Activated CD4-positive, alpha-beta T cell treated with anti-CD3 and anti-CD28 coated beads for 36 hours (primary cell): Measurements from ENCODE around the gene PRKAB1. TPM values are rescaled to one million over a fixed set of nuclear protein-coding genes. Genes with fewer than 3 reads are reported as not detected.
"Not testable (repeated sequence)": the region's sequence is repeated elsewhere in the genome, so short reads cannot be mapped to it uniquely, and the experiment has no call there.

Experiments
- ATAC-seq: fragments of 200-7000 bp; cut with Tn5 transposase; one replicate; pipeline ENCODE4 v1.10.0; 2021; ENCODE audit warnings: mild to moderate bottlenecking, moderate library complexity
- CTCF ChIA-PET: fragments of 350-600 bp; sonication (Branson Sonifier 250); formaldehyde crosslinking; loops from one replicate; lab custom pipeline; 2021; ENCODE audit warnings: antibody characterized with exemption; lab: Charles Lee
- POLR2A ChIA-PET: fragments of 350-600 bp; sonication (Branson Sonifier 250); formaldehyde crosslinking; loops from one replicate; lab custom pipeline; 2021; ENCODE audit warnings: antibody characterized with exemption, inconsistent platforms; lab: Charles Lee
- DNase-seq: peaks from one replicate; pipeline ENCODE4 v3.0.0-alpha.2; 2020
- H3K27ac Mint-ChIP-seq: one replicate; pipeline ENCODE4 v1.8.0; 2021; ENCODE audit warnings: mixed read lengths
- H3K27me3 Mint-ChIP-seq: one replicate; pipeline ENCODE4 v1.8.0; 2021; ENCODE audit warnings: mixed read lengths
- H3K36me3 Mint-ChIP-seq: one replicate; pipeline ENCODE4 v1.8.0; 2021; ENCODE audit warnings: low read depth, mixed read lengths
- H3K4me1 Mint-ChIP-seq: one replicate; pipeline ENCODE4 v1.8.0; 2021; ENCODE audit warnings: mixed read lengths
- H3K4me3 Mint-ChIP-seq: one replicate; pipeline ENCODE4 v1.8.0; 2021; ENCODE audit warnings: mild to moderate bottlenecking, moderate library complexity, mixed read lengths
- H3K9me3 Mint-ChIP-seq: one replicate; pipeline ENCODE4 v1.8.0; 2021; ENCODE audit warnings: low read depth, mixed read lengths
- intact Hi-C, 2 experiments: fragments of 100-400 bp; cut with DNase I in 1 of 2; cut with micrococcal nuclease in 1 of 2; formaldehyde crosslinking; loops; one replicate each; pipeline versions ENCODE4 v1.14.2 to v1.15.1; 2022 to 2024; cut with DNase I, micrococcal nuclease
- total RNA-seq, 2 experiments: library from RNA; stranded (reverse); gene quantifications; one replicate each; pipeline ENCODE4 v1.2.3, GENCODE V29; 2021

The PRKAB1 gene
- total RNA-seq, 2 experiments from 2014 or later = 18.0 to 21.7 TPM

DNA sequence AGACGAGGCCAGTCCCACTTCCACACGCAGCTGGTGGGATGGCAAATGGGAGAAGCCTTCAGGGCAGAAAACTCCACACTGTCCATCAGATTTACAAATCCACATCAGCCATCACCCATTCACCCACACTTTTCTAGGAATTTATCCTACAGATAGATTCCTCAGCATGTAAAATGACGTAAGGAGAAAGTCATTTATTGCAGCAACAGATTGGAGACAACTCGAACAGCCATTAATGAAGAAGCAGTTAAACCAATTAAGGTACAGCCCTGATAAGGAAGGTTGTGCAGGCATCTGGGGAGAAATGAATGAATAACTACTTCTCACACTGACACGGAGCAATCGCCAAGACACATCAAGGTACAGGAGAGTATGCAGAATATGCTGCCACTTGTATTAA lies 26.2 kb downstream of the PRKAB1 start:
- intact Hi-C loops = loop anchor here in 1 of 2 experiments (10.0 kb wide), 1 partner anchor 211 kb away; no protein-coding TSS in a partner anchor

GRCh38 chr12:119695034-119695433 lies 27.1 kb downstream of the PRKAB1 start:
- POLR2A ChIA-PET = no interaction called here
- no peaks in the 10 kb centered on the region for H3K9me3 Mint-ChIP-seq
- CTCF ChIA-PET = interaction anchor here (0.6 to 1.2 kb wide), 4 partner anchors 15 to 207 kb away, joined by 3 to 4 read pairs (median 3); no protein-coding TSS in a partner anchor
- no peaks in the 10 kb centered on the region for H3K4me1 Mint-ChIP-seq
- intact Hi-C loops = loop anchor here in 1 of 2 experiments (10.0 kb wide), 1 partner anchor 210 kb away; no protein-coding TSS in a partner anchor
- H3K27me3 Mint-ChIP-seq = no peaks in the 10 kb centered on the region
- no peak overlapping the region for H3K27ac Mint-ChIP-seq
- DNase-seq (no peak), ATAC-seq (no peak)
- peaks cover 14% of the 10 kb centered on the region for H3K36me3 Mint-ChIP-seq
- H3K4me3 Mint-ChIP-seq = no peak overlapping the region

More for the DNA sequence above, 26.2 kb downstream of the PRKAB1 start:
- H3K36me3 Mint-ChIP-seq = peaks cover 11% of the 10 kb centered on the region
- no peaks in the 10 kb centered on the region for H3K4me1 Mint-ChIP-seq
- ChIA-PET CTCF (no interaction called here), POLR2A (no interaction called here)
- DNase-seq (no peak), ATAC-seq (no peak)
- H3K27me3 Mint-ChIP-seq = no peaks in the 10 kb centered on the region
- H3K4me3 Mint-ChIP-seq = no peak overlapping the region
- H3K9me3 Mint-ChIP-seq = no peaks in the 10 kb centered on the region
- H3K27ac Mint-ChIP-seq = no peak overlapping the region

DNA sequence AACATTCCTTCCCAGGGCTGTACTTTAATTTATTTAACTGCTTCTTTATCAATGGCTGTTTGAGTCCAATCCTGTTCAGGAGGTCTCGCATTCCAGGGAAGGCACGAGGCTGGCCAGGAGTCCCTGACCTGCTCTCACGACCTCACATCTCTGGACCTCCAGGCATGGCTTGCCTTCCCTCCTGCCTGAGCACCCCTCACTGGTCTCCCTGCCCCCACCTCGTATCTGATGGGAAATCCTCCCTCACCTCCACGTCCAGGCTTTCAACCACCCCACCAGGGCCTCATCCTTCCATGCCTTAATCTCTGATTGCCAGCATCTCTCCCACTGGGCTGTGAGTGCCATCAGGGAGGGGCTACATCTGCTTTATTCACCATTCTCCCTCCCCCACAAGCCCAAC lies 29.0 kb downstream of the PRKAB1 start:
- no peaks in the 10 kb centered on the region for H3K27me3 Mint-ChIP-seq
- no peaks in the 10 kb centered on the region for H3K4me1 Mint-ChIP-seq
- no peak overlapping the region for H3K4me3 Mint-ChIP-seq
- ATAC-seq = no peak
- H3K9me3 Mint-ChIP-seq = no peaks in the 10 kb centered on the region
- DNase-seq = no peak
- ChIA-PET CTCF (no interaction called here), POLR2A (no interaction called here)
- H3K36me3 Mint-ChIP-seq = peaks cover 17% of the 10 kb centered on the region
- intact Hi-C loops = loop anchor here in 1 of 2 experiments (10.0 kb wide), 1 partner anchor 208 kb away; no protein-coding TSS in a partner anchor
- H3K27ac Mint-ChIP-seq = no peak overlapping the region

DNA sequence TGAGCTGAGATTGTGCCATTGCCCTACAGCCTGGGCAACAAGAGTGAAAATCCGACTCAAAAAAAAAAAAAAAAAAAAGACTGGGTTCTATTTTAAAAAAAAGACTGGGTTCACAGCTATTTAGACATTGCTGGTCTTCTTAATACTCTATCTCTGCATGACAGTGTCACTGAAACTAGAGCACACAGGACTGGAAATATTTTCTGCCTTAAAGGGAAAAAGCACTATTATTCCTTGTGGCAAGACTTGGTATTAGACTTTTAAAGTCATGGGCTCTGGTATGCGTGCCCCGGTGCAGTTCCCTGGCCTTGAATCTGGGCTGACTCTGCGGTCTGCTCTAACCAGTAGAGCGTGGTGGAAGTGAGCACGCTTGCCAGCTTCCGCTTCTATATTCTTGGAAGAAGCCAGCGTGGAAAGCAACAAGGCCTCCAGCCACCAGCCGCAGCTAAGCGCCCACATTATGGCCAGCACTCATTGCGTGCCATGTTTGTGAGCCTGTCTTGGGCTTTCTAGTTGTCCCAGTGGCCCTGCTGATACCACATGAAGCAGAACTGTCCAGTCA lies 31.3 kb downstream of the PRKAB1 start:
- H3K27ac Mint-ChIP-seq = no peak overlapping the region
- ChIA-PET POLR2A (interaction anchor here (0.6 to 0.7 kb wide), 4 partner anchors 11 to 1227 kb away, joined by 3 to 7 read pairs (median 4); no protein-coding TSS in a partner anchor), CTCF (no interaction called here)
- ATAC-seq (no peak), DNase-seq (no peak)
- peaks cover 17% of the 10 kb centered on the region for H3K36me3 Mint-ChIP-seq
- H3K9me3 Mint-ChIP-seq = no peaks in the 10 kb centered on the region
- intact Hi-C loops = loop anchor here in 1 of 2 experiments (10.0 kb wide), 1 partner anchor 206 kb away; no protein-coding TSS in a partner anchor
- H3K27me3 Mint-ChIP-seq = no peaks in the 10 kb centered on the region
- H3K4me1 Mint-ChIP-seq = no peaks in the 10 kb centered on the region
- no peak overlapping the region for H3K4me3 Mint-ChIP-seq

DNA sequence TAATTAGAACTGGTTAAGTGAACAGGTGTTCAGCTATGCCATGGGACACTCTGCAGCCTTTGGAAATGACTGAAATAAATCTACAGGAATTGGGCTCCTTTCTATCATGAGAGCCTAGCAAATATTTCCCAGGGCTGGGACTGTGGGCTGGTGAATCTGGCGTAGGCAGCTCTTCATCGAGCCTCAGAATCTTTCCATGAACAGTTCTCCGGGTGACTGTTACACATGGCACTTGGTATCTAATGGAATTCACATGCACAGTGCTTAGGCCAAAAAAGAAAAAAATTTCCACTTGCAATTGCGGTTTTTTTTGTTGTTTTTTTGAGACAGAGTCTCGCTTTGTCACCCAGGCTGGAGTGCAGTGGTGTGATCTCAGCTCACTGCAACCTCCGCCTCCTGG lies 32.1 kb downstream of the PRKAB1 start:
- POLR2A ChIA-PET = no interaction called here
- no peak for ATAC-seq
- no peak overlapping the region for H3K4me3 Mint-ChIP-seq

DNA sequence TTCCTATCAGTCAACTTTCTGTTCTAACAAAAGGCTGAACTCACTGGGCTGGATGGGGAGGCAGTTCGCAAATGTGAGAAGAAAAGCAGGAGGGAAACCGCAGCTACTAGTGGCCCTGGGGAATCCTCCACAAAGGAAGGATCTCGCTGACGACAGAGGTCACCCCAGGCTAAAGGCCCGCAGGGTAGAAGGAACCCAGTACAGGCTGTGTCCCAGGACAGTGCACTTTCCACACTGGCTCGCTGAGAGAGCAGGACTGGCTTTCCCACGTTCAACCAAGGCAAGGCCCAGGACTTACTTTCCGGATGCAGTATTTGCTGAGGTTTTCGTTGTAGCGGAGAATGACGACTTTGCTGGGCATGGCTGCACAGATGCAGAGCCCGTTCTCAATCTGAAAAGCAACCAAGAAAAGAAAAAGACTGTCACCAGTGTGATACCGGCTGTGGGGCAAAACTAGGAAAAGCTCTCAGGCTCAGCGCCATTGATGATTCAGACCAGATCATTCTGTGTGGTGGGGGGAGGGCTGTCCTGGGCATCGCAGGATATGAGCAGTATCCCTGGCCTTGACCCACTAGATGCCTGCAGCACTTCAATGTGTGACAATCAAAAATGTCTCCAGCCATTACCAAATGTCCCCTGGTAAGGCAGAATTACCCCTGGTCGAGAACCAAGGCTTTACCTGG lies 36.3 kb downstream of the PRKAB1 start:
- Mint-ChIP-seq H3K9me3 (no peaks in the 10 kb centered on the region), H3K4me3 (no peak overlapping the region), H3K36me3 (peaks cover 31% of the 10 kb centered on the region), H3K27me3 (no peaks in the 10 kb centered on the region), H3K4me1 (no peaks in the 10 kb centered on the region), H3K27ac (no peak overlapping the region)
- ChIA-PET POLR2A (interaction anchor here (0.7 kb wide), 1 partner anchor 205 kb away, joined by 7 read pairs; no protein-coding TSS in a partner anchor), CTCF (interaction anchor here (1.0 kb wide), 1 partner anchor 15 kb away, joined by 3 read pairs; no protein-coding TSS in a partner anchor)
- DNase-seq (no peak), ATAC-seq (no peak)
- intact Hi-C loops = no loop called here

More for the DNA sequence above, 32.1 kb downstream of the PRKAB1 start:
- H3K9me3 Mint-ChIP-seq = no peaks in the 10 kb centered on the region
- peaks cover 17% of the 10 kb centered on the region for H3K36me3 Mint-ChIP-seq
- H3K27ac Mint-ChIP-seq = no peak overlapping the region
- no peaks in the 10 kb centered on the region for H3K4me1 Mint-ChIP-seq
- H3K27me3 Mint-ChIP-seq = no peaks in the 10 kb centered on the region
- CTCF ChIA-PET = no interaction called here
- DNase-seq = no peak
- intact Hi-C loops = no loop called here

DNA sequence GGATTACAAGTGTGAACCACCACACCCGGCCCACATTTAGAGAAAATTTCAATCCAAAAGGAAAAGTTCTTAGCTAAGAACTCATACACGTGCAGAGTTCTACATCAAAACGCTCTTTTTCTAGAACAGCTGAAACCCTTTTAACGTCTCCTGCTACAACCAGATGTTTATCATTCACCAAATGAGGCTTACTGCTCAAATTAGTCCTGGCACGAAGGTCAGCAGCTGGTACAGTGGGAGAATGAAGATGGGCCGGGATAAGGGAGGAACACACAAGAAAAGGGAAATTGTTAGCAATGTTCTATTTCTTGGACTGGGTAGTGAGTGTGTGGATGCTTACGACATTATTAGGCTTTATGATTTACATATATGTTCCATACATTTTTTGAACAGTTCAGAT lies 37.2 kb downstream of the PRKAB1 start:
- CTCF ChIA-PET = interaction anchor here (1.0 kb wide), 1 partner anchor 16 kb away, joined by 3 read pairs; no protein-coding TSS in a partner anchor
- no peaks in the 10 kb centered on the region for H3K4me1 Mint-ChIP-seq
- H3K27me3 Mint-ChIP-seq = no peaks in the 10 kb centered on the region
- H3K36me3 Mint-ChIP-seq = peaks cover 35% of the 10 kb centered on the region
- intact Hi-C loops = no loop called here
- POLR2A ChIA-PET = no interaction called here
- no peaks in the 10 kb centered on the region for H3K9me3 Mint-ChIP-seq
- DNase-seq (no peak), ATAC-seq (no peak)
- no peak overlapping the region for H3K27ac Mint-ChIP-seq
- H3K4me3 Mint-ChIP-seq = no peak overlapping the region

DNA sequence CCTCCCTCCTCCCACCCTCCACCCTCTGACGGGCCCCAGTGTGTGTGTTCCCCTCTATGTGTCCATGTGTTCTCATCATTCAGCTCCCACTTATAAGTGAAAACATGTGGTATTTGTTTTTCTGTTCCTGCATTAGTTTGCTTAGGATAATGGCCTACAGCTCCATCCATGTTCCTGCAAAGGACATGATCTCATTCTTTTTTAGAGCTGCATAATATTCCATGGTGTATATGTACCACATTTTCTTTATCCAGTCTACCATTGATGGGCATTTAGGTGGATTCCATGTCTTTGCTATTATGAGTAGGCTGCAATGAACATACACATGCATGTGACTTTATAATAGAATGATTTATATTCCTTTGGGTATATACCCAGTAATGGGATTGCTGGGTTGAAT lies 38.5 kb downstream of the PRKAB1 start:
- CTCF ChIA-PET = interaction anchor here (0.6 kb wide), 1 partner anchor 1510 kb away, joined by 3 read pairs; no protein-coding TSS in a partner anchor
- peaks cover 38% of the 10 kb centered on the region for H3K36me3 Mint-ChIP-seq

DNA sequence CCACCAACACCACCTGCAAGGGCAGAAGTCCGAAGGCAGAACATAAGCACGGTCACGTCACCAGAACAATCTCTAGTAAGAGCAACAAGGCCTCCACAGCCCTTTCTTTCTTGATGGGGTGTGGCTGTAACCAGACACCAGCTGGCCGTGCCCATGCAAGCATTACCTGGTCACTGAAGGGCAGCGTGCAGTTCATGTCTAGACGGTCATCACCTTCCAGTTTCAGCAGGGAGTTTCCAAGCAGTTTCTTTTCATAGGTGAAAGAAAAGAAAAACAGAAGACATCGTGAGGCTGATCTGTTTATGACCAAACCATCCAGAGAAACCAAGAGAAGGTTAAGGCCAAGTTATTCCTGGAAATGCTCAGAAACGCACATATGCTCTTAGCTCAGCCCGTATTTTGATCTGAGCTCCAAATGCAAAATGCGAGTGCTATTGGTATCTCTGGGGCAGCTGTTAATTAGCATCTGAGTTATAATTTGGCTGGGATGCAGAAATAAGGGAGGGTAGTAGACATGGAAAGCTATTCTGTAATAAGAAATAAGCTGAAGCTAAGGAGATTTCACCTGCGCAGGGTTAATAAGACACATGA lies 42.5 kb downstream of the PRKAB1 start:
- H3K27me3 Mint-ChIP-seq = no peaks in the 10 kb centered on the region
- peaks cover 3% of the 10 kb centered on the region for H3K9me3 Mint-ChIP-seq
- ATAC-seq = no peak
- intact Hi-C loops = no loop called here
- ChIA-PET POLR2A (interaction anchor here (0.6 kb wide), 1 partner anchor 12 kb away, joined by 4 read pairs; no protein-coding TSS in a partner anchor), CTCF (interaction anchor here (0.6 to 0.9 kb wide), 4 partner anchors 20 to 176 kb away, joined by 3 to 4 read pairs (median 3); no protein-coding TSS in a partner anchor)
- H3K27ac Mint-ChIP-seq = no peak overlapping the region
- peaks cover 63% of the 10 kb centered on the region for H3K36me3 Mint-ChIP-seq
- H3K4me1 Mint-ChIP-seq = peaks cover 5% of the 10 kb centered on the region
- no peak overlapping the region for H3K4me3 Mint-ChIP-seq
- DNase-seq = no peak

More for the DNA sequence above, 38.5 kb downstream of the PRKAB1 start:
- H3K27me3 Mint-ChIP-seq, H3K4me1 Mint-ChIP-seq, H3K27ac Mint-ChIP-seq, POLR2A ChIA-PET, H3K9me3 Mint-ChIP-seq, H3K4me3 Mint-ChIP-seq, ATAC-seq, intact Hi-C loops, DNase-seq: not testable (repeated sequence)

GRCh38 chr12:119710965-119711551 lies 43.1 kb downstream of the PRKAB1 start:
- Mint-ChIP-seq H3K4me3 (no peak overlapping the region), H3K4me1 (peaks cover 5% of the 10 kb centered on the region), H3K27me3 (no peaks in the 10 kb centered on the region), H3K36me3 (peaks cover 66% of the 10 kb centered on the region), H3K27ac (no peak overlapping the region), H3K9me3 (peaks cover 4% of the 10 kb centered on the region)
- ATAC-seq (no peak), DNase-seq (no peak)
- ChIA-PET CTCF (interaction anchor here (0.5 to 1.0 kb wide), 4 partner anchors 21 to 268 kb away, joined by 3 read pairs; no protein-coding TSS in a partner anchor), POLR2A (interaction anchor here (0.6 kb wide), 1 partner anchor 12 kb away, joined by 4 read pairs; no protein-coding TSS in a partner anchor)
- intact Hi-C loops = no loop called here

DNA sequence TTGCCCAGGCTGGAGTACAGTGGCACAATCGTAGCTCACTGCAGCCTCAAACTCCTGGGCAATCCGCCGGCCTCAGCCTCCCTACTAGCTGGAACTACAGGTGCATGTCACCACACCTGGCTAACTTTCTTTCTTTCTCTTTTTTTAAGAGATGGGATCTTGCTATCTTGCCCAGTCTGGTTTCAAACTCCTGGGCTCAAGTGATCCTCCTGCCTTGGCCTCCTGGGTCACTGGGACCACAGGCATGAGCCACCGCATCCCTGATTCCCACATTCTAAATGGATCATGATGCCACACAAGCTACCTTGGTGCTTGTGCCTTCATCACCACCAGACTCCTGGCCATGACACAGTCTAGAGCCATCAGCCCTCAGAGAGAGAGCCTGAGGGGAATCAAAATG lies 43.8 kb downstream of the PRKAB1 start:
- POLR2A ChIA-PET = no interaction called here
- ATAC-seq (no peak), DNase-seq (no peak)
- H3K27me3 Mint-ChIP-seq = no peaks in the 10 kb centered on the region
- H3K9me3 Mint-ChIP-seq = peaks cover 4% of the 10 kb centered on the region
- H3K4me3 Mint-ChIP-seq = no peak overlapping the region
- intact Hi-C loops = no loop called here
- H3K27ac Mint-ChIP-seq = no peak overlapping the region
- peaks cover 9% of the 10 kb centered on the region for H3K4me1 Mint-ChIP-seq
- CTCF ChIA-PET = interaction anchor here (0.8 to 1.0 kb wide), 2 partner anchors 81 to 267 kb away, joined by 3 read pairs; no protein-coding TSS in a partner anchor
- peaks cover 67% of the 10 kb centered on the region for H3K36me3 Mint-ChIP-seq
